GOT3 (cell line): ENCODE data around the gene LCLAT1.
"Not testable (repeated sequence)": the region's sequence is repeated elsewhere in the genome, so short reads cannot be mapped to it uniquely, and the experiment has no call there.

Experiments
- DNase-seq: peaks from one replicate; lab custom pipeline; 2025; ENCODE audit warnings: mixed read lengths; lab: John Stamatoyannopoulos, UW

Gene LCLAT1

DNA sequence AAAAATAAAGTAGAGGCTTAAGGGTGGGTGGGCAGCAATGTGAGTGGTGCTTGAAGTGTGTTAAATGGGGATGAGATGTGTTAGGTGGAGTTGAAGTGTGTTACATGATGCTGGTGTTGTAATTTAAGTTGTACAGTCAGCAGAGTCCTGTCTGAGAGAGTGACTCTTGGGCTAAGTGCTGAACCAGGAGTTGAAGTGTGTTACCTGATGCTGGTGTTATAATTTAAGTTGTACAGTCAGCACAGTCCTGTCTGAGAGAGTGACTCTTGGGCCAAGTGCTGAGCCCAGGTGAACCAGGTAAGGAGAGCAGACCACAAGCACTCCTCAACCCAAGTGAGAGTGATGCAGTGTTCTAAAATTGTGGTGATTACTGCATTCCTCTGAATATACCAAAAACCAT, 40.6 kb downstream of the LCLAT1 start:
- DNase-seq, result no peak

DNA sequence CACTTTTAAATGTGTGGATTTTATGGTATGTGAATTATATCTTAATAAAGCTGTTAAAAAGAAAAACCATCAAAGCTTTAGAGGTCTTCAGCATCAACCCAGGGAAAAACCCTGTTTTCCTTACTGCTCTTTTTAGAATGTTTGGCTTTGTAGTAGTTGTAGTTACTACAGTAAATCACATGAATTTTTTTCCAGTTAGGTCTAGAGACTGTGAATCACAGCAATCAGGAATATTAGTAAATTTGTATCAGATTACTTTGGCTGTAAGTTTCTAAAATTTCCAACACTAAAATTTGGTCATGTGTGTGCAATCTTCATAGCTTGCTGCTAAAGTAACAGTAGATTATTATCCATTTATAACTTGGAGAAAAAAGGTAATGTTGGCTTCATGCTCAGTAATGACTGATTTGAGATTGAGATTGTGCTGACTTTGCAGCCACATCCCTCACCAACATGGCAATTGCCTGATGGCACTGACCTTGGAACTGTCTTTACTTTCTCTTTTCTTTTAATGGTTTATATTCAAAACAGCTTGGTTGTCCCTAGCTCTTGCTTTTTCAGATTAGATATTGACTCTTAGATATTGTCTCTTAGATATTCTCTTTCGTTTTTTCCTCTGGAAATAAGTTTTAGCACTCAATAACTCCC, 41.1 kb downstream of the LCLAT1 start:
- no peak for DNase-seq

GRCh38 chr2:30491225-30491624, 44.2 kb downstream of the LCLAT1 start:
- DNase-seq, result no peak

GRCh38 chr2:30492185-30492584, 45.1 kb downstream of the LCLAT1 start:
- DNase-seq, result no peak

GRCh38 chr2:30492619-30493018, 45.6 kb downstream of the LCLAT1 start:
- no peak for DNase-seq

- no peak for DNase-seq
Measured at GRCh38 chr2:30493440-30493839, 46.4 kb downstream of the LCLAT1 start.

GRCh38 chr2:30495896-30496295, 48.9 kb downstream of the LCLAT1 start:
- not testable (repeated sequence) for DNase-seq

GRCh38 chr2:30499681-30500080, 52.6 kb downstream of the LCLAT1 start:
- no peak for DNase-seq

DNA sequence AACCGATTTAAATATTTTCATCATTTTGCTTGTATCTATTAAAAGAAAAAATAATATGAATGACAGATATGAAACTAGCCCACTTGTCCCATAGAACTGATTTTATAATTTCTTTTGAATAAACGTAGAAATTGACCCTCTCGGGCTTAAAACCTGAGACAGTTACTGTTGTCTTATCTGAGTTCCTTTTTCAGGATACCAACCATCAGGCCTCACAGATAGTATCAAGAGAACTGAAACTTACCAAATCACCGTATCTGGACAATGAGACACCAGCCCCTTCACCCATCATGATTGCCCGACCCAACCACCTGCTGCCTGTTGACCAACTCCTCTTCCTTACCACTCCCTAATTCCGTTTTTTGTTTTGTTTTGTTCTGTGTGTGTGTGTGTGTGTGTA, 53.7 kb downstream of the LCLAT1 start:
- DNase-seq, result no peak

DNA sequence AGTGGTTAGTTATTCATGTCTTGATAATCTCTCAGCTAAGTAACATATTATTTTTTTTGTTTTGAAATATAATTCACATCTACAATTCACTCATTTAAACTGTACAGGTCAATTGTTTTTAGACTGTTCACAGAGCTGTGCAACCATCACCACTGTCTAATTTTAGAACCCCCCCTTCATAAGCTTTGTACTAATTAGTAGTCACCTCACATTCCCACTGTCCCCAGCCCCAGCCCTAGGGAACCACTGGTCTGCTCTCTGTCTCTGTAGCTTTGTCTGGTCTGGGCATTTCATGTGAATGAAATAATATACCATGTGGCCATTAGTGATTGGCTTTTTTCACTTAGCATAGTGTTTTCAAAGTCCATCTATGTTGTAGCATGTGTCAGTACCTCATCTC, 55.3 kb downstream of the LCLAT1 start:
- DNase-seq, result no peak

GRCh38 chr2:30503007-30503694, 56.1 kb downstream of the LCLAT1 start:
- no peak for DNase-seq

- DNase-seq, result no peak
Measured at GRCh38 chr2:30503695-30504052, 56.6 kb downstream of the LCLAT1 start.

- no peak for DNase-seq
Measured at GRCh38 chr2:30504731-30505130, 57.7 kb downstream of the LCLAT1 start.

GRCh38 chr2:30505500-30506180, 58.6 kb downstream of the LCLAT1 start:
- no peak for DNase-seq

DNA sequence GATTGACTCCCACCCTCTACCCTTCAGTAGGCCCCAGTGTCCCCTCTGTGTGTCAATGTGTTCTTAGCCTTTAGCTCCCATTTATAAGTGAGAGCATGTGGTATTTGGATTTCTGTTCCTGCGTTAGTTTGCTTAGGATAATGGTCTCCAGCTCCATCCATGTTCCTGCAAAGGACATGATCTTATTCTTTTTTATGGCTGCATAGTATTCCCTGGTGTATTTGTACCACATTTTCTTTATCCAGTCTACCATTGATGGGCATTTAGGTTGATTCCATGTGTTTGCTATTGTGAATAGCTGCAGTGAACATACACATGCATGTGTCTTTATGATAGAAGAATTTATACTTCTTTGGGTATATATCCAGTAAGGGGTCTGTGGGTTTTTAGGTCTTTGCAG, 60.4 kb downstream of the LCLAT1 start:
- DNase-seq, result not testable (repeated sequence)

GRCh38 chr2:30509716-30510115, 62.7 kb downstream of the LCLAT1 start:
- DNase-seq, result no peak

DNA sequence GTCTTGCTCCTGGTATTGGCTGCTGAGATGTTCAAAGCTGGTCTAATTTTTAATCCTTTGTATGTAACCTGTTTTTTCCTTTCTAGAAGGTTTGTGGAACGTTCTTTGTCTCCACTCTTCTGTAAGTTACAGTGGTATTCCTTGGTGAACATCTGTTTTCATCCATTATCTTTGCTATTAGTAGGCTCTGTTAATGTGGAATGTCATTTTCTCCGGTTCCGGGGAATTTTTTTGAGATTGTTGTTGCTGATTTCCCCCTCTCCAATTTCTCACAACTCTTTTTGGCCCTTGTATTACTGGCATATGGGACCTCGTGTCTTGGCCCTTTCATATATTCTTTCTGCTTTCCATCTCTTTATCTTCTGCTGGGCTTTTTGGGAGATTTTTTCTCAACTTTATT, 63.4 kb downstream of the LCLAT1 start:
- no peak for DNase-seq

GRCh38 chr2:30511122-30512083, 64.4 kb downstream of the LCLAT1 start:
- DNase-seq, result no peak

GRCh38 chr2:30512243-30512886, 65.3 kb downstream of the LCLAT1 start:
- DNase-seq, result no peak

- DNase-seq, result not testable (repeated sequence)
Measured at GRCh38 chr2:30513649-30514048, 66.6 kb downstream of the LCLAT1 start.

DNA sequence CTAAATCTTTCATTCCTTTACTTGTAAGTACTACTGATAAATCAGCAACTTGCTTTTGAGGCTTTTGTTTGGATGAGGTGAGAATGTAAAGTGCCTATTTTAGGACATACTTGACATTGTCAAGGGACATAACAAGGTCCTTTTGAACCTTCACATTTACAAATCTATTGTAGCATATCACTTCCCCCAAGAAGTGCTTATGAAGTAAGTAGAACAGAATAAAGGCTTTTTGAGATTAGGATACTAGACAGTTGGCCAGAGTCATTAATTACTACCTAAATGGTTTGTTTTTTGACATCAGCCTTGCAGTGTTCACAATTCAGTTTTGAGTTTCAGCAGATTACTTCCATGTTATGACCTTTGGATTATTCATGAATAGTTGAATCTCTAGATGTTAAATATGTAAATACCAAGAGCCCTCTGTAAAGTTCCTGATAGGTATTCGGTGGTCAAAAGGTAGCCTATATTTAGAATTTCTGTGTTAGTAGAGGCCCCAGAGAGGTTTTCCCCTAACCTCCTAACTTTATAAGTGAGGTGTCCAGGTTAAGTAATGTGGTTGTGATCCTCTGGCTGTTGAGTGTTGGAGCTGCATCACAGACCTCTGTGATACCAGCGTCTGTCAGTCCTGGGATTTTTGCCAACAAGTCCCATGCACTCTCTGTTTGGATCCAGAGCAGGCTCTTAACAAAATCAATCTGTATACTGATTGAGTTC, 67.2 kb downstream of the LCLAT1 start:
- DNase-seq, result no peak
